Skeletal muscle satellite cell (primary cell): ENCODE measurements around the gene WDR43.

Source experiments
- H3K27me3 ChIP-seq: 2 replicates; pipeline ENCODE4 v1.7.0; 2013; ENCODE audit warnings: low read length; ENCODE audit not compliant: control insufficient read depth, insufficient read depth
- H3K36me3 ChIP-seq: 2 replicates; pipeline ENCODE4 v1.7.0; 2013; ENCODE audit warnings: mild to moderate bottlenecking, control low read depth, low read length; ENCODE audit not compliant: insufficient read depth
- H3K4me1 ChIP-seq: 2 replicates; pipeline ENCODE4 v1.7.0; 2013; ENCODE audit warnings: low read length; ENCODE audit not compliant: control insufficient read depth, insufficient read depth
- H3K4me2 ChIP-seq: 2 replicates; pipeline ENCODE4 v1.7.0; 2013; ENCODE audit warnings: mild to moderate bottlenecking, low read length
- H3K4me3 ChIP-seq: 2 replicates; pipeline ENCODE4 v1.7.0; 2013; ENCODE audit warnings: low read length
- H3K9ac ChIP-seq: 2 replicates; pipeline ENCODE4 v1.7.0; 2013; ENCODE audit warnings: mild to moderate bottlenecking, low read depth, low read length, moderate library complexity
- H3K9me3 ChIP-seq: replicated peaks from 2 replicates; pipeline ENCODE4 v1.7.0; 2013; ENCODE audit warnings: mild to moderate bottlenecking, control low read depth, low read length

Gene WDR43

DNA sequence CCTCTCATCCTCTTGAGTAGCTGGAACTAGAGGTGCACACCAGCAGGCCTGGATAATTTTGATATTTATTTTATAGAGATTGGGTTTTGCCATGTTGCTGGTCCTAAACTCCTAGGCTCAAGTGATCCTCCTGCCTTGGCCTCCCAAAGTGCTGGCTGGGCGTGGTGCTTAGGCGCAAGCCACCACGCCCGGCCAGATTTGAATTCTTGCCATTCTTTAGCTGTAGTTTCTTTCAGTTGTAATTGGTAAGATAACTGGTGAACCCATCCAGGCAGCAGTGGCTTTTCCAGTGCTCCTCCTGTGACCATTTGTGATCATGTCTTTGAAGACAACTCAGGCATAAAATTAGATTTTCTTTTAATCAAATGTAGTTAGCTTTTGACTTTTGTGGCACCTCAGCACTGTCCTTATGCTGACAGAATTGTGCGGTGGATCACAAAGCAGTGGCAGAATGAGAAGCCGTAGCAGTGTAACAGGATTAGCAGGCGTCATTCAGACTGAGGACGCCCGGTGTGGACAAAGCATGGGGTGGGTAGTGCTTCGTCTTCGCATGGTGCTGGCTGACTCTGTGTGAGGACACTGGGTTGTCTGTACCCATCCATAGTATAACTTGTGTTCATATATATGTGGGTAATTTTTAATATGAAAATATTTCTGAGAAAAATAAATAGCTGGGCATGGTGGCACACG is 56.6 kb downstream of the WDR43 start:
- H3K4me3 ChIP-seq = no peak overlapping the region
- H3K27me3 ChIP-seq = no peaks in the 10 kb centered on the region
- H3K4me2 ChIP-seq = no peak overlapping the region
- H3K36me3 ChIP-seq = peaks cover 29% of the 10 kb centered on the region
- H3K9me3 ChIP-seq = no peaks in the 10 kb centered on the region
- H3K4me1 ChIP-seq = peaks cover 31% of the 10 kb centered on the region
- peak overlapping the region; percentile 39 for H3K9ac ChIP-seq

DNA sequence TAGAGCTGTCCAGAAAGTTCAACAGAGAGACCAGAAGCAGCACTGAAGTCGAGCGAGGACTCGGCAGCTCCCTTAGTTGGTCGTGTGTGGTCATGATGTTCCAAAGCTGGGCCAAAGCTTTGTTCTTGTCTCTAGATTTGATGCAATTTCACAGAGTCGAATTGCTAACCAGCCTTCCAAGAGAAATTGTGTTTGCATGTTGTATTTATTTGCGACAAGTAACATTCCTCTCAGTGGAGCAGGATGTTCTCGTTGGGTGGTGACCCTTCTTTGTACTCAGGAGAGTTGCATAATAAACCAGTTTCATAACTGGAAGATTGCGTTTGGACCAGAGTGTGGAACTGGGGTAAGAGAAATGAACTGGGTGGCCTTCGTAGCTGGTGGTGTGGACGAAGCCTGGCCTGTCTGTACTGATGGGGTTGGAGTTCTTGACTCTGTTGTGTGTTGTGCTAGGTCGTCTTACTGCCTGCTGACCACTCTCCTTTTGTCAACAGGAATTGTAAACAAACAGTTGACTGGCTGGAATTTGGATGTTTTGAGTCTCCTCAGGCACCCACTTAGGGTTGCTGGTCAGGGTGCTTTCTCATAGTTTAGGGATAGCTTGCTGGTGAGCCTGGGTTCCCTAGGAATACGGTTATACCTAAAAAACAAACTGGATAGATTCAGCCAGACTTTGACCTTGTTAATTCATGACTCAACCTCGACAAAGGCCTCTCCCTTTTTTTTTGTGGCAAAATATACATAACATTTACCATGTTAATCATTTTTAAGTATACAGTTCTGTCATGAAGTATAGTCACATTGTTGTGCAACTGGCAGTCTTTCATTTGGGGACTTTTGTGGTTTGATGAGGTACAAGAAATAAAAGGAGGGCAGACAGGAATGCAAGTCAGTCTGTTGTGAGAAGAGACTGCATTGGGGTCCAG is 57.7 kb downstream of the WDR43 start:
- peak overlapping the region; percentile 75 for H3K4me2 ChIP-seq
- peak overlapping the region; percentile 49 for H3K9ac ChIP-seq
- no peaks in the 10 kb centered on the region for H3K27me3 ChIP-seq
- peaks cover 18% of the 10 kb centered on the region for H3K36me3 ChIP-seq
- peak overlapping the region; percentile 29 for H3K4me3 ChIP-seq
- no peaks in the 10 kb centered on the region for H3K9me3 ChIP-seq
- peaks cover 36% of the 10 kb centered on the region for H3K4me1 ChIP-seq

DNA sequence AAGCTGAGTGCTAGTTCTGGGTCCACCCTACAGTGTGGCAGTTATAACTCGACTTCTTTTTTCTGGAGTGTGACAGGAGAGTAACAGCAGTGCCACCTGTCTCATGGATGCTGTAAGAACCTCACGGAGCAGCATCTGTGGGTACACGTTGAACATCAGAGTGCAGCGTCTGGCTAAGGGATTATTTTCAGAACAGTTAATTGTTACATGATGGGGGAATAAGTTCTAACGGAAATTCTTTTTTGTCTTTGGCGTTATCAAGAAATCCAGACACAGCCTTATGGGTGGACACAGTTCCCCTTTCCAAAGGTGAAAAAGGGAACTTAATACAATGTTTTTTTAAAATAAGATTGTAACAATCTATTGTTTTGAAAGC is 58.4 kb downstream of the WDR43 start:
- peaks cover 14% of the 10 kb centered on the region for H3K36me3 ChIP-seq
- H3K4me2 ChIP-seq = peak overlapping the region; percentile 75
- H3K9ac ChIP-seq = no peak overlapping the region
- H3K4me1 ChIP-seq = peaks cover 36% of the 10 kb centered on the region
- no peaks in the 10 kb centered on the region for H3K27me3 ChIP-seq
- H3K9me3 ChIP-seq = no peaks in the 10 kb centered on the region
- H3K4me3 ChIP-seq = no peak overlapping the region

DNA sequence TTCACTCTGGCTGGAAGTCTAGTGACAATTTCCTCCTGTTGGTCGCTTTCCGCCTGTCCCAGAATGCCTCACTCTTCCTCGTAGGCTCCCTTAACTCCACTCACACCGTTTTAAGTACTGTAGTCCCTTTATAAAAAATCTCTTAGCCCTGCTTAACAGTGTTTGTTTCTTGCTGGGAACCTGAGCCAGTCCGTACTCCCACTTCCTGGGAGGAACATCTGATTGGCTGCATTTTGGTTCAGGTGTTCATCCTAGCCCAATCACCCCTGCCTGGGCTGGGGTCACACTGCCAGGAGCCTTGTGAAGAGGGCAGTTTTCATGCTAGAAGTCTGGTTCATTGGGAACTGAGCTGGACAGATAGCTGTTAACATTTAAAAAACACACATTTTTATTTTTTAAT is 61.0 kb downstream of the WDR43 start:
- no peak overlapping the region for H3K9ac ChIP-seq
- no peaks in the 10 kb centered on the region for H3K9me3 ChIP-seq
- no peaks in the 10 kb centered on the region for H3K36me3 ChIP-seq
- H3K4me1 ChIP-seq = peaks cover 31% of the 10 kb centered on the region
- no peaks in the 10 kb centered on the region for H3K27me3 ChIP-seq
- no peak overlapping the region for H3K4me3 ChIP-seq
- H3K4me2 ChIP-seq = no peak overlapping the region

DNA sequence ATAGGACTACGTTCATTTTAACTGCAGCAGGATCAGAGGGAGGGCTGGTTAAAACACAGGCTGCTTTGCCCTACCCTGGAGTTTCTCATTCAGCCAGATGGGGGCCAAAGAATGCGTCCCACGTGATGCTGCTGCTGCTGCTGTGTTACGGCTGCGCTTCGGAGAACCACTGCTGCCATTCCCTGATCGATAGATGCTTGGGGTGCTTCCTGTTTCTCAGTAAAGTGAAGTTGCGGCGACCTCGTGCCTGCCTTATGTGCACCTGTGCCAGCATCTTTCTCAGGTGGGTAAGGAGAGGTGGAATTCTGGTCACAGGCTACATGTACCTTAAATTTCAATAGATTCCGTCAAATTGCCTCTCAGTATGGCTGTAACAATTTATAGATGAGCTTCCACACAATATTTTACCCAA is 62.0 kb downstream of the WDR43 start:
- Histone ChIP-seq H3K9me3 (no peaks in the 10 kb centered on the region), H3K4me1 (peaks cover 24% of the 10 kb centered on the region), H3K27me3 (no peaks in the 10 kb centered on the region), H3K36me3 (no peaks in the 10 kb centered on the region), H3K4me3 (peak overlapping the region; percentile 69), H3K4me2 (peak overlapping the region; percentile 91), H3K9ac (peak overlapping the region; percentile 42)

DNA sequence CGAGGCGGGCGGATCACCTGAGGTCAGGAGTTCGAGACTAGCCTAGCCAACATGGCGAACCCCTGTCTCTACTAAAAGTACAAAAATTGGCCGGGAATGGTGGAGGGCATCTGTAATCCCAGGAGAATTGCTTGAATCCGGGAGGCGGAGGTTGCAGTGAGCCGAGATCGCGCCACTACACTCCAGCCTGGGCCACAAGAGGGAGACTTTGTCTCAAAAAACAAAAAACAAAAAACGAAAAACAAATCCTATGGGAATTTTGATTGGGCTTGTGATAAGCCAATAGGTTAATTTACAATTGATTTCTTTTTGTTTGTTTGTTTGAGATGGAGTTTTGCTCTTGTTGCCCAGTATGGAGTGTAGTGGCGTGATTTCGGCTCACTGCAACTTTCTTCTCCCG is 62.4 kb downstream of the WDR43 start:
- no peaks in the 10 kb centered on the region for H3K36me3 ChIP-seq
- peak overlapping the region; percentile 91 for H3K4me2 ChIP-seq
- no peaks in the 10 kb centered on the region for H3K9me3 ChIP-seq
- H3K4me1 ChIP-seq = peaks cover 19% of the 10 kb centered on the region
- H3K27me3 ChIP-seq = no peaks in the 10 kb centered on the region
- H3K9ac ChIP-seq = peak overlapping the region; percentile 42
- peak overlapping the region; percentile 69 for H3K4me3 ChIP-seq

DNA sequence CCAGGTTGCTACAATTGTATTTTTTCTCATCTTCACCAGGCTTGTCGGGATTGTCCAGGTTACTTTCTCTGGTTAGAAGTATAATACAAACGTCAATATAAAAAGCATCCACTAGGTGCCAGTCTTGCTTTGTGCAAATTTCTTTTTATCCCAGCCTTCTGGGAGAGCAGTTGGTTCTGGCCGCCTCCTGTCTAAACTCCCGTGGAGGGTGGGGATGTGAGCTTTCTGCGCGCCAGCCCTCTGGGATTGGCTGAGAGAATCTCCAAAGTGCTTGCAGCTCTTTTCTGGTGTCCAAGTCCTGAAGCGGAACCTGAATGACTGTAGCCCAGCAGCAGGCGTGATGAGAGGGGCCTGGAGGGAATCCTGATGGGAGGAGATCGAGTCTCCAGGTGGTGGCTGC is 64.2 kb downstream of the WDR43 start:
- Histone ChIP-seq H3K9ac (no peak overlapping the region), H3K27me3 (no peaks in the 10 kb centered on the region), H3K4me2 (peak overlapping the region; percentile 55), H3K9me3 (no peaks in the 10 kb centered on the region), H3K4me3 (peak overlapping the region; percentile 8), H3K36me3 (no peaks in the 10 kb centered on the region), H3K4me1 (peaks cover 17% of the 10 kb centered on the region)

DNA sequence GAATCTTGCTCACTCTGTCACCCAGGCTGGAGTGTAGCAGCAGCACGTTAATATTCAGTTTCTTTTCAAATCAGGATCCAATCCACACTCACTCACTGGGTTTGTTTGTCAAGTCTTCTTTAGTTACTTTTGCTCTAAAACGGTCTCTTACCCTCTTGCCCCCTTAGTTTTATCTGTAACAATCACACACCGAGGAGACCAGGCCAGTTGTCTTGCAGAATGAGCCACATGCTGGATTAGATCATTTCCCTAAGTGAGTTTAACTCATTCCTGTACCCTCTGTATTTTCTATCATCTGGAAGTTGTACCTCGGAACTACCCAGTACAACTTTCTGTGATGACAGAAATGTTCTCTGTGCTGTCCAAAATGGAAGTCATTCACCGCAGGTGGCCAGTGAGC is 65.9 kb downstream of the WDR43 start:
- Histone ChIP-seq H3K4me3 (no peak overlapping the region), H3K36me3 (no peaks in the 10 kb centered on the region), H3K4me1 (peaks cover 17% of the 10 kb centered on the region), H3K27me3 (no peaks in the 10 kb centered on the region), H3K9me3 (no peaks in the 10 kb centered on the region), H3K4me2 (no peak overlapping the region), H3K9ac (no peak overlapping the region)

DNA sequence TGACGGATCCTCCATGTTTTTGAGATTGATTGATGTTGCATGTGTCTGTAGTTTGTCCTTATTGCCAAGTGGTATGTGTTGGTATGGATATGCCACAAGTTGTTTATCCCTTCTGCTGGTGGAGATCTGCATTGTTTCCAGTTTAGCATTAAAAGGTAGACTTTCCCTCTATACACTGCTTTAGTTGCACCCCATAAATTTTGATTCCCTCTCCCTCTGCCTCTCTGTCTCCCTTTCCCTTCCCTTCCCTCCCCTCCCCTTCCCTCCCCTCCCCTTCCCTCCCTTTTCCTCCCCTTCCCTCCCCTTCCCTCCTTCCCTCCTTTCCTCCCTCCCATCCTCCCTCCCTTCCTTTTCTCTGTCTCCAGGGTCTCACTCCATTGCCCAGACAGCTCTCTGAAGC is 68.0 kb downstream of the WDR43 start:
- peaks cover 12% of the 10 kb centered on the region for H3K4me1 ChIP-seq
- H3K4me3 ChIP-seq = no peak overlapping the region
- no peaks in the 10 kb centered on the region for H3K27me3 ChIP-seq
- H3K9me3 ChIP-seq = no peaks in the 10 kb centered on the region
- H3K9ac ChIP-seq = no peak overlapping the region
- no peak overlapping the region for H3K4me2 ChIP-seq
- no peaks in the 10 kb centered on the region for H3K36me3 ChIP-seq

DNA sequence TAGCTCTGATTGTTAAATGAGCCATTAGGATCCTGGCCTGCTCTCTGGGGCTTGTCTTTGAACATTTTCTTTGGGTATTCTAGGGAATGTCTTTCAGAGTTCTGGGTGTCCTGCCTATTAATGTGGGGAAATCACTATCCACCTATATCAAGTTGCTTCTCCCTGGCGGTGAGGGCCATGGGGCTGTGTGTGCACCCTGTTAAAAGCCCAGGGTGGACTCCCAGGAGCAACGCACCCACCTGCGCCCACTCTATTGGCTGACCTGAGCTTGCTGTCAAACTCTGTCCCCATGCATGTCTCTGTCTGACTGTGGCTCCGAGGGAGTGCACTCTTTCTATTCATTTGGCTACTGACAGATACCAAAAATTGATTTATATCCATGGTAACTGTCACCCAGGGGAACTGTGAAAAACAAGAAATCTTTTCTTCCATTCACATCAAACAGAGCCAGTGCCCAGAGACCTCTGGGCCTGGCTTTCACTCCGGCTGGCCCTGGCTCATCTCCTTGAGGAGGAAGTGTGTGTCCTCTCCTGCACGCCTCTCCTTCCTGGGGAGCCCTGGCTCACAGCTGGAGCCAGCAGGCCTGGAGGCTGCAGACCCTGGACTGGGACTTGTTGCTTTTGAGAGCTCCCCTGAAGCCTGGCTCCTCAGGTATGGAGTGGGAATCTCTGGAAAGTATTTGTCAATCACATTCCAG is 76.1 kb downstream of the WDR43 start:
- H3K4me3 ChIP-seq = no peak overlapping the region
- H3K4me2 ChIP-seq = no peak overlapping the region
- H3K4me1 ChIP-seq = no peaks in the 10 kb centered on the region
- H3K9ac ChIP-seq = no peak overlapping the region
- H3K36me3 ChIP-seq = no peaks in the 10 kb centered on the region
- H3K9me3 ChIP-seq = no peaks in the 10 kb centered on the region
- H3K27me3 ChIP-seq = no peaks in the 10 kb centered on the region

DNA sequence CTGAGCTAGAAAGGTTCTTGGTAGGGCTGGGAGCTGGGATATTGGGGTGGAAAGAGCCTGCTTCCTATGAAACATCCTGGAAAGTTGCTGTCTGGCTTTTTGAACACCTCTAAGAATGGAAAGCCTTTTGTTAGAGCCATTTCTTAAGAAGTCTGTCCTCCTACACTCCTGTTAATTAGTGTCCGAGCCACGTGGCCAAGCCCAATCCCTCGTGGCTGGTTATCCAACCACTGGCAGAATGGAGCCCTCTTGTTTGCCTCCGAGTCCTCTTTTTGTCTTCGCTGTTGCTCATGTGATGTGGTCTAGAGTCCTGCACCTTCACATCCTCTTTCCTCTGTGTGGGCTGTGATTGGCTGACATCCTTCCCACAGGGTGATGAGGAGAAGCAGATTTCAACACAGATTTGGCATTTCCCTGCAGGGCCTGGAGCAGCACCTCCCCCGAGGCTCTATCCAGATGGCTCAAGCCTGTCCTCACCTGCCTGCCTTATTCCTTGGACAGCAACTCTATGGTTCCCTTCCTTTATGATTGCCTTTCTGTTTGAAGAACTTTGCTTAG is 78.4 kb downstream of the WDR43 start:
- no peak overlapping the region for H3K9ac ChIP-seq
- H3K4me3 ChIP-seq = no peak overlapping the region
- peaks cover 3% of the 10 kb centered on the region for H3K4me1 ChIP-seq
- no peak overlapping the region for H3K4me2 ChIP-seq
- H3K36me3 ChIP-seq = no peaks in the 10 kb centered on the region
- H3K27me3 ChIP-seq = no peaks in the 10 kb centered on the region
- H3K9me3 ChIP-seq = no peaks in the 10 kb centered on the region
